GM23338 (cell line): ENCODE results near the gene HBS1L. TPM values are rescaled to one million over a fixed set of nuclear protein-coding genes. Genes with fewer than 3 reads are reported as not detected.
A peak's percentile ranks its signal among the peaks of the same experiment; 100 is the strongest.

Experiments
- ATAC-seq: fragments of 200-7000 bp; cut with Tn5 transposase; 3 replicates; pipeline ENCODE4 v1.9.1; 2020
- DNase-seq: peaks from one replicate; pipeline ENCODE4 v3.0.0-alpha.2; 2015; ENCODE audit warnings: low spot score
- H2AFZ ChIP-seq: fragments of 200-600 bp; sonication (generic); 2 replicates; pipeline ENCODE4 v1.8.0; 2016; ENCODE audit warnings: antibody characterized with exemption, mild to moderate bottlenecking, moderate library complexity
- H3F3A ChIP-seq: fragments of 200-600 bp; sonication (generic); replicated peaks from 2 replicates; pipeline ENCODE4 v1.8.0; 2017; ENCODE audit warnings: antibody characterized with exemption, mixed run types, low read depth
- H3K27ac ChIP-seq: fragments of 200-600 bp; sonication (generic); 2 replicates; pipeline ENCODE4 v1.6.1; 2016; ENCODE audit warnings: low read depth
- H3K27me3 ChIP-seq: fragments of 200-600 bp; sonication (generic); 2 replicates; pipeline ENCODE4 v1.8.0; 2016; ENCODE audit warnings: mild to moderate bottlenecking, mixed run types, moderate library complexity; ENCODE audit not compliant: insufficient read depth
- H3K36me3 ChIP-seq: fragments of 200-600 bp; sonication (generic); 2 replicates; pipeline ENCODE4 v1.8.0; 2016; ENCODE audit warnings: mild to moderate bottlenecking; ENCODE audit not compliant: insufficient read depth
- H3K4me1 ChIP-seq: fragments of 200-600 bp; sonication (generic); 2 replicates; pipeline ENCODE4 v1.8.0; 2016; ENCODE audit warnings: mild to moderate bottlenecking, moderate library complexity; ENCODE audit not compliant: insufficient read depth
- H3K4me2 ChIP-seq: fragments of 200-600 bp; sonication (generic); 2 replicates; pipeline ENCODE4 v1.7.1; 2017; ENCODE audit warnings: mixed run types
- H3K4me3 ChIP-seq: fragments of 200-600 bp; sonication (generic); 2 replicates; pipeline ENCODE4 v1.6.1; 2016; ENCODE audit warnings: mixed run types
- H3K79me2 ChIP-seq: fragments of 200-600 bp; sonication (generic); replicated peaks from 2 replicates; pipeline ENCODE4 v1.8.0; 2017; ENCODE audit warnings: mild to moderate bottlenecking; ENCODE audit not compliant: insufficient read depth
- H3K9me2 ChIP-seq: fragments of 200-600 bp; sonication (generic); 2 replicates; pipeline ENCODE4 v1.8.0; 2017; ENCODE audit not compliant: insufficient read depth
- H4K20me1 ChIP-seq: fragments of 200-600 bp; sonication (generic); replicated peaks from 2 replicates; pipeline ENCODE4 v1.8.0; 2017; ENCODE audit warnings: mild to moderate bottlenecking; ENCODE audit not compliant: insufficient read depth
- H3K27ac Mint-ChIP-seq: 2 replicates; pipeline ENCODE4 v1.8.0; 2020; ENCODE audit warnings: inconsistent platforms, mild to moderate bottlenecking, moderate library complexity, mixed read lengths
- H3K27me3 Mint-ChIP-seq: 3 replicates; pipeline ENCODE4 v1.8.0; 2022; ENCODE audit warnings: low read depth, mild to moderate bottlenecking, moderate library complexity, mixed read lengths, inconsistent platforms; ENCODE audit not compliant: insufficient read depth, poor library complexity
- H3K36me3 Mint-ChIP-seq: 3 replicates; pipeline ENCODE4 v1.8.0; 2021; ENCODE audit warnings: low read depth, mild to moderate bottlenecking, inconsistent platforms, moderate library complexity, mixed read lengths
- H3K4me1 Mint-ChIP-seq: 3 replicates; pipeline ENCODE4 v1.8.0; 2020; ENCODE audit warnings: mild to moderate bottlenecking, inconsistent platforms, mixed read lengths
- H3K4me3 Mint-ChIP-seq: 3 replicates; pipeline ENCODE4 v1.8.0; 2021; ENCODE audit warnings: moderate library complexity, mild to moderate bottlenecking, inconsistent platforms, mixed read lengths
- H3K9me3 Mint-ChIP-seq: 3 replicates; pipeline ENCODE4 v1.8.0; 2020; ENCODE audit warnings: moderate library complexity, mild to moderate bottlenecking, inconsistent platforms, mixed read lengths
- CREB1 ChIP-seq: fragments of 250-450 bp; sonication (Bioruptor Pico); IDR thresholded peaks from 2 replicates; pipeline ENCODE4 v1.5.0; 2020; ENCODE audit warnings: low read depth, mild to moderate bottlenecking, moderate library complexity
- CTCF ChIP-seq, 2 experiments: fragments of 200-600 bp in 1 of 2; sonication (generic) in 1 of 2; conservative IDR thresholded peaks; 2 replicates each; pipeline versions ENCODE4 v1.5.1 to v1.6.1; 2016 to 2017; ENCODE audit warnings: antibody characterized with exemption in 2 of 2, low read depth in 2 of 2, mild to moderate bottlenecking in 2 of 2, moderate library complexity in 1 of 2
- EZH2 ChIP-seq: fragments of 200-600 bp; sonication (generic); IDR thresholded peaks from one replicate; pipeline ENCODE4 v1.8.0; 2017; ENCODE audit warnings: antibody characterized with exemption, mild to moderate bottlenecking, low read depth; ENCODE audit not compliant: unreplicated experiment
- EZH2phosphoT487 ChIP-seq: fragments of 200-600 bp; sonication (generic); IDR thresholded peaks from one replicate; pipeline ENCODE4 v1.8.1; 2018; ENCODE audit warnings: antibody characterized with exemption; ENCODE audit not compliant: unreplicated experiment
- JUNB ChIP-seq: IDR thresholded peaks from one replicate; pipeline ENCODE4 v1.6.1; 2016; ENCODE audit warnings: antibody characterized with exemption; ENCODE audit not compliant: unreplicated experiment
- NANOG ChIP-seq: IDR thresholded peaks from 2 replicates; pipeline ENCODE4 v1.6.1; 2016; ENCODE audit warnings: antibody characterized with exemption, borderline replicate concordance
- POLR2AphosphoS5 ChIP-seq: IDR thresholded peaks from 2 replicates; pipeline ENCODE4 v1.6.1; 2016; ENCODE audit warnings: antibody characterized with exemption, low read depth
- REST ChIP-seq: IDR thresholded peaks from one replicate; pipeline ENCODE4 v1.6.1; 2018; ENCODE audit warnings: antibody characterized with exemption; ENCODE audit not compliant: unreplicated experiment
- STAT1 ChIP-seq: IDR thresholded peaks from one replicate; pipeline ENCODE4 v1.6.1; 2016; ENCODE audit warnings: antibody characterized with exemption; ENCODE audit not compliant: unreplicated experiment
- ZNF114 ChIP-seq: fragments of 250-450 bp; sonication (Bioruptor Pico); IDR thresholded peaks from 2 replicates; pipeline ENCODE4 v1.5.0; 2020; ENCODE audit warnings: mild to moderate bottlenecking, moderate library complexity
- ZNF331 ChIP-seq: fragments of 250-450 bp; sonication (Bioruptor Pico); IDR thresholded peaks from 2 replicates; pipeline ENCODE4 v1.5.0; 2020; ENCODE audit warnings: low read depth, mild to moderate bottlenecking, moderate library complexity
- polyA plus RNA-seq: library from polyadenylated mRNA; unstranded; fragments of >200 nt; fragmentation: Nextera tagmentation; extraction: Ambion mirVana; gene quantifications from 2 replicates; pipeline ENCODE4 v1.2.1, GENCODE V29; 2016
- total RNA-seq: library from RNA; depleted of rRNA; stranded (reverse); fragments of >200 nt; shearing (Covaris generic); gene quantifications from 2 replicates; pipeline ENCODE4 v1.2.3, GENCODE V29; 2014
- TF ChIP-seq, protein P1 (sequence below): fragments of 250-450 bp; sonication (Bioruptor Pico); IDR thresholded peaks from 2 replicates; pipeline ENCODE4 v1.5.0; 2020; ENCODE audit warnings: mild to moderate bottlenecking, moderate library complexity
- TF ChIP-seq, protein P2 (sequence below): IDR thresholded peaks from 2 replicates; pipeline ENCODE4 v1.6.1; 2016; ENCODE audit warnings: antibody characterized with exemption

Gene HBS1L
- total and polyA plus RNA-seq, 2 experiments from 2014 or later: 59.9 to 94.1 TPM

DNA sequence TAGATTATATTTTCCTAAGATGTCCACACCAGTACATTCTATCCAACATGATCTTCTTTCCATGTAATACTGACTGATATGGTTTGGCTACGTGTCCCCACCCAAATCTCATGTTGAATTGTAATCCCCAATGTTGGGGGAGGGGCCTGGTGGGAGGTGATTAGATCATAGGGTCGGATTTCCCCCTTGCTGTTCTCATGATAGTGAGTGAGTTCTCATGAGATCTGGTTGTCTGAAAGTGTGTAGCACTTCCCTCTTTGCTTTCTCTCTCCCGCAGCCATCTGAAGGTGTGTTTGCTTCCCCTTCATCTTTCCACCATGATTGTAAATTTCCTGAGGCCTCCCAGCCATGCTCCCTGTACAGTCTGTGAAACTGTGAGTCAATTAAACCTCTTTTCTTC lies 12.2 kb upstream of the HBS1L start:
- no peak overlapping the region for H3K4me3 Mint-ChIP-seq
- no peaks in the 10 kb centered on the region for H3K36me3 Mint-ChIP-seq
- H3K9me3 Mint-ChIP-seq: no peaks in the 10 kb centered on the region
- peak; percentile 19 for DNase-seq
- Histone ChIP-seq H3K4me1 (no peaks in the 10 kb centered on the region), H3F3A (no peaks in the 10 kb centered on the region), H3K36me3 (no peaks in the 10 kb centered on the region), H4K20me1 (no peaks in the 10 kb centered on the region), H3K27ac (no peak overlapping the region), H3K4me2 (no peak overlapping the region), H3K9me2 (no peaks in the 10 kb centered on the region), H2AFZ (peak overlapping the region; percentile 81; the same call in 1 of the 2 replicates), H3K79me2 (no peaks in the 10 kb centered on the region), H3K27me3 (no peaks in the 10 kb centered on the region), H3K4me3 (no peak overlapping the region)
- TF ChIP-seq STAT1: no peak
- TF ChIP-seq, protein P1, sequence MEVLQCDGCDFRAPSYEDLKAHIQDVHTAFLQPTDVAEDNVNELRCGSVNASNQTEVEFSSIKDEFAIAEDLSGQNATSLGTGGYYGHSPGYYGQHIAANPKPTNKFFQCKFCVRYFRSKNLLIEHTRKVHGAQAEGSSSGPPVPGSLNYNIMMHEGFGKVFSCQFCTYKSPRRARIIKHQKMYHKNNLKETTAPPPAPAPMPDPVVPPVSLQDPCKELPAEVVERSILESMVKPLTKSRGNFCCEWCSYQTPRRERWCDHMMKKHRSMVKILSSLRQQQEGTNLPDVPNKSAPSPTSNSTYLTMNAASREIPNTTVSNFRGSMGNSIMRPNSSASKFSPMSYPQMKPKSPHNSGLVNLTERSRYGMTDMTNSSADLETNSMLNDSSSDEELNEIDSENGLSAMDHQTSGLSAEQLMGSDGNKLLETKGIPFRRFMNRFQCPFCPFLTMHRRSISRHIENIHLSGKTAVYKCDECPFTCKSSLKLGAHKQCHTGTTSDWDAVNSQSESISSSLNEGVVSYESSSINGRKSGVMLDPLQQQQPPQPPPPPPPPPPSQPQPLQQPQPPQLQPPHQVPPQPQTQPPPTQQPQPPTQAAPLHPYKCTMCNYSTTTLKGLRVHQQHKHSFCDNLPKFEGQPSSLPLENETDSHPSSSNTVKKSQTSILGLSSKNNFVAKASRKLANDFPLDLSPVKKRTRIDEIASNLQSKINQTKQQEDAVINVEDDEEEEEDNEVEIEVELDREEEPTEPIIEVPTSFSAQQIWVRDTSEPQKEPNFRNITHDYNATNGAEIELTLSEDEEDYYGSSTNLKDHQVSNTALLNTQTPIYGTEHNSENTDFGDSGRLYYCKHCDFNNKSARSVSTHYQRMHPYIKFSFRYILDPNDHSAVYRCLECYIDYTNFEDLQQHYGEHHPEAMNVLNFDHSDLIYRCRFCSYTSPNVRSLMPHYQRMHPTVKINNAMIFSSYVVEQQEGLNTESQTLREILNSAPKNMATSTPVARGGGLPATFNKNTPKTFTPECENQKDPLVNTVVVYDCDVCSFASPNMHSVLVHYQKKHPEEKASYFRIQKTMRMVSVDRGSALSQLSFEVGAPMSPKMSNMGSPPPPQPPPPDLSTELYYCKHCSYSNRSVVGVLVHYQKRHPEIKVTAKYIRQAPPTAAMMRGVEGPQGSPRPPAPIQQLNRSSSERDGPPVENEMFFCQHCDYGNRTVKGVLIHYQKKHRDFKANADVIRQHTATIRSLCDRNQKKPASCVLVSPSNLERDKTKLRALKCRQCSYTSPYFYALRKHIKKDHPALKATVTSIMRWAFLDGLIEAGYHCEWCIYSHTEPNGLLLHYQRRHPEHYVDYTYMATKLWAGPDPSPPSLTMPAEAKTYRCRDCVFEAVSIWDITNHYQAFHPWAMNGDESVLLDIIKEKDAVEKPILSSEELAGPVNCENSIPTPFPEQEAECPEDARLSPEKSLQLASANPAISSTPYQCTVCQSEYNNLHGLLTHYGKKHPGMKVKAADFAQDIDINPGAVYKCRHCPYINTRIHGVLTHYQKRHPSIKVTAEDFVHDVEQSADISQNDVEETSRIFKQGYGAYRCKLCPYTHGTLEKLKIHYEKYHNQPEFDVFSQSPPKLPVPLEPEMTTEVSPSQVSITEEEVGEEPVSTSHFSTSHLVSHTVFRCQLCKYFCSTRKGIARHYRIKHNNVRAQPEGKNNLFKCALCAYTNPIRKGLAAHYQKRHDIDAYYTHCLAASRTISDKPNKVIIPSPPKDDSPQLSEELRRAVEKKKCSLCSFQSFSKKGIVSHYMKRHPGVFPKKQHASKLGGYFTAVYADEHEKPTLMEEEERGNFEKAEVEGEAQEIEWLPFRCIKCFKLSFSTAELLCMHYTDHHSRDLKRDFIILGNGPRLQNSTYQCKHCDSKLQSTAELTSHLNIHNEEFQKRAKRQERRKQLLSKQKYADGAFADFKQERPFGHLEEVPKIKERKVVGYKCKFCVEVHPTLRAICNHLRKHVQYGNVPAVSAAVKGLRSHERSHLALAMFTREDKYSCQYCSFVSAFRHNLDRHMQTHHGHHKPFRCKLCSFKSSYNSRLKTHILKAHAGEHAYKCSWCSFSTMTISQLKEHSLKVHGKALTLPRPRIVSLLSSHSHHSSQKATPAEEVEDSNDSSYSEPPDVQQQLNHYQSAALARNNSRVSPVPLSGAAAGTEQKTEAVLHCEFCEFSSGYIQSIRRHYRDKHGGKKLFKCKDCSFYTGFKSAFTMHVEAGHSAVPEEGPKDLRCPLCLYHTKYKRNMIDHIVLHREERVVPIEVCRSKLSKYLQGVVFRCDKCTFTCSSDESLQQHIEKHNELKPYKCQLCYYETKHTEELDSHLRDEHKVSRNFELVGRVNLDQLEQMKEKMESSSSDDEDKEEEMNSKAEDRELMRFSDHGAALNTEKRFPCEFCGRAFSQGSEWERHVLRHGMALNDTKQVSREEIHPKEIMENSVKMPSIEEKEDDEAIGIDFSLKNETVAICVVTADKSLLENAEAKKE (CRISPR knock-in tag): no peak
- no peak for TF ChIP-seq EZH2phosphoT487
- no peak for TF ChIP-seq CTCF (conservative IDR thresholded peaks at IDR 0.05; ENCODE audit: low read depth in 2 of 2)
- TF ChIP-seq JUNB: no peak
- TF ChIP-seq REST: no peak
- TF ChIP-seq NANOG: no peak
- TF ChIP-seq CREB1 (CRISPR knock-in tag): no peak
- no peak for TF ChIP-seq EZH2
- TF ChIP-seq, protein P2, sequence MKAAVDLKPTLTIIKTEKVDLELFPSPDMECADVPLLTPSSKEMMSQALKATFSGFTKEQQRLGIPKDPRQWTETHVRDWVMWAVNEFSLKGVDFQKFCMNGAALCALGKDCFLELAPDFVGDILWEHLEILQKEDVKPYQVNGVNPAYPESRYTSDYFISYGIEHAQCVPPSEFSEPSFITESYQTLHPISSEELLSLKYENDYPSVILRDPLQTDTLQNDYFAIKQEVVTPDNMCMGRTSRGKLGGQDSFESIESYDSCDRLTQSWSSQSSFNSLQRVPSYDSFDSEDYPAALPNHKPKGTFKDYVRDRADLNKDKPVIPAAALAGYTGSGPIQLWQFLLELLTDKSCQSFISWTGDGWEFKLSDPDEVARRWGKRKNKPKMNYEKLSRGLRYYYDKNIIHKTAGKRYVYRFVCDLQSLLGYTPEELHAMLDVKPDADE: no peak
- no peak for TF ChIP-seq POLR2AphosphoS5
- no peak for TF ChIP-seq ZNF114
- no peak for TF ChIP-seq ZNF331 (CRISPR knock-in tag)
- no peak overlapping the region for H3K27ac Mint-ChIP-seq
- peaks cover 3% of the 10 kb centered on the region for H3K27me3 Mint-ChIP-seq
- no peak for ATAC-seq
- H3K4me1 Mint-ChIP-seq: peaks cover 10% of the 10 kb centered on the region
